HCEC 1CT (cell line): ENCODE results near the gene EYA3.

ENCODE experiments used
- DNase-seq: peaks from one replicate; pipeline ENCODE4 v3.0.0-alpha.2; 2017

The EYA3 gene

GRCh38 chr1:28088168-28088961, at the start of gene EYA3:
Gene EYA3, minus strand, starts transcription at chr1:28088610. Its CDS starts 30,584 bp downstream, at chr1:28058026.
- DNase-seq, result peak; percentile 99

- DNase-seq, result peak; percentile 33
These were observed 48.7 kb upstream of the EYA3 start for GRCh38 chr1:28136922-28137613.

- DNase-seq, result no peak
These were observed 47.9 kb upstream of the EYA3 start for GRCh38 chr1:28136169-28136921.

- DNase-seq, result no peak
These were observed 47.2 kb upstream of the EYA3 start for GRCh38 chr1:28135371-28136168.

- DNase-seq, result no peak
These were observed 46.3 kb upstream of the EYA3 start for GRCh38 chr1:28134651-28135207.

GRCh38 chr1:28132171-28133167, 44.1 kb upstream of the EYA3 start:
- no peak for DNase-seq

- no peak for DNase-seq
These were observed 42.5 kb upstream of the EYA3 start for GRCh38 chr1:28130901-28131300.

- DNase-seq, result peak; percentile 49
These were observed 40.7 kb upstream of the EYA3 start for GRCh38 chr1:28129150-28129549.

- DNase-seq, result no peak
These were observed 39.3 kb upstream of the EYA3 start for GRCh38 chr1:28127617-28128257.

- DNase-seq, result no peak
These were observed 38.5 kb upstream of the EYA3 start for GRCh38 chr1:28126783-28127490.

GRCh38 chr1:28126212-28126611, 37.8 kb upstream of the EYA3 start:
- no peak for DNase-seq

- DNase-seq, result peak; percentile 89
These were observed 35.1 kb upstream of the EYA3 start for GRCh38 chr1:28123461-28123961.

GRCh38 chr1:28122183-28122582, 33.8 kb upstream of the EYA3 start:
- peak; percentile 32 for DNase-seq

GRCh38 chr1:28119556-28119955, 31.1 kb upstream of the EYA3 start:
- no peak for DNase-seq

GRCh38 chr1:28118640-28119307, 30.4 kb upstream of the EYA3 start:
- no peak for DNase-seq

- no peak for DNase-seq
These were observed 26.9 kb upstream of the EYA3 start for GRCh38 chr1:28115267-28115666.

GRCh38 chr1:28114844-28115243, 26.4 kb upstream of the EYA3 start:
- DNase-seq, result no peak

GRCh38 chr1:28113242-28113572, 24.8 kb upstream of the EYA3 start:
- no peak for DNase-seq
